Fibroblast of skin of right quadriceps (primary cell): ENCODE data around the gene TRAF3IP1.

Experiments used
- DNase-seq: peaks from one replicate; pipeline ENCODE4 v3.0.0-alpha.2; 2013

Gene TRAF3IP1

DNA sequence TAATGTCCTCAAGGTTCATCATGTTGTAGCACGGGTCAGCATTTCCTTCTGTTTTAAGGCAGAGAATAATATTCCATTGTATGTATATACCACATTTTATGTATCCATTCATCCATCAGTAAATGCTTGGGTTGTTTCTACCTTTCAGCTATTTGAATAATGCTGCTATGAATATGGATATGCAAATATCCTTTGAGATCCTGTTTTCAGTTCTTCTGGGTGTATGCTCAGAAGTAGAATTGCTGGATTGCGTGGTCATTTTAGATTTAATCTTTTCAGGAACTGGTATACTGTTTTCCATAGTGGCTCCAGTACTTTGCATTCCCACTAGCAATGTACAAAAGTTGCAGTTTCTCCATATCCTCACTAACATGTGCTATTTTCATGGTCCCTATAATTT is 93.0 kb downstream of the TRAF3IP1 start:
- DNase-seq = no peak

DNA sequence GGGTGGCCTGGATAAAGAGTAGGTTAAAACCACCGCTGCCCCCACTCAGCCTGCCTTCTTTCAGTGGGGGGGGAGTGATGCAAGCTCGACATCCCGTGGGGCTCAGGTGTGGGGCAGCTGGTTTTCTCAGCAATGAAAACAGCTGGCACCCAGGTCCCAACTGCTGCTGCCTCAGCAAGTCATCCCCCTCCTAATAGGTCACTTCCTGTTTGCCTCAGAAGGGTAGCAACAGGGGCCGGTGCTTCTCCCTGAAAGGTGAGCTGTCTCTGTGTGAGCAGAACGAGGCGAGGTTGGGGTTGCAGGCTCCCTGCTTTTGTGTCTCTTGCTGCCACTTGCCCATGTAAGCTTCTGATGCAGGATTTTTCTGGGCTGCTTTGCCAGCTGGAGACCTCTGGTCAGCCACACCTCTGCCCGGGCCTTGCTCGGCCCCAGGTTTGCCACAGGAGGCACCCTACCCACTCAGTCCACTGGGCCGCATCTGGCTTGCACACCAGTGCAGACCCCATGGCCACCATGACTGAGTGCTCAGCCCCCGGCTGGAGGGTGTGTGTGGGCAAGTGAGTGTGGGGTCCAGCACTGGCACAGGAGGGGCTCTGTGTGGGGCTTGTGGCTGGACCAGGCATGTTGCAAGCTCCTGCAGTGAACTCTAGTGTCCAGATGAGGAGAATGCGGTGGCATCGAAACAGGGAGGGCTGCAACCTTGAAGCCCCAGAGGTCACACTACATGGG is 94.9 kb downstream of the TRAF3IP1 start:
- no peak for DNase-seq

DNA sequence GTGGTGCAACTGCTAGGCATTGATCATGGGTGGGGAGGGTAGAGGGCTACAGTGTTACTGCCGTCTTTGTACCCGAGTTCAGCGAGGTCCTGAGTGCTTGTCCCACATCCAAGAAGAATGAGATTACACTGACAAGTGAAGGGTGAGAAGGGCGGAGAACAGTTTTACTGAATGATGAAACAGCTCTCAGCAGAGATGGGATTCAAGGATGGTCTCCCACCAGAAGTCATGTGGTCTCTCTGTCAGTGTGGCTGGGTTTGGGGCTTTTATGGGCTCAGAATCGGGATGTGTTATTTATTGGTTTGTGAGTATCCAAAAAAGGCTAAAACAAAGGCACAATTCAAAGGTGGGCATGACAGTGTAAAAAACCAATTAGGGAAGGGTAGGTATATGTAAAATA is 95.6 kb downstream of the TRAF3IP1 start:
- DNase-seq = no peak

DNA sequence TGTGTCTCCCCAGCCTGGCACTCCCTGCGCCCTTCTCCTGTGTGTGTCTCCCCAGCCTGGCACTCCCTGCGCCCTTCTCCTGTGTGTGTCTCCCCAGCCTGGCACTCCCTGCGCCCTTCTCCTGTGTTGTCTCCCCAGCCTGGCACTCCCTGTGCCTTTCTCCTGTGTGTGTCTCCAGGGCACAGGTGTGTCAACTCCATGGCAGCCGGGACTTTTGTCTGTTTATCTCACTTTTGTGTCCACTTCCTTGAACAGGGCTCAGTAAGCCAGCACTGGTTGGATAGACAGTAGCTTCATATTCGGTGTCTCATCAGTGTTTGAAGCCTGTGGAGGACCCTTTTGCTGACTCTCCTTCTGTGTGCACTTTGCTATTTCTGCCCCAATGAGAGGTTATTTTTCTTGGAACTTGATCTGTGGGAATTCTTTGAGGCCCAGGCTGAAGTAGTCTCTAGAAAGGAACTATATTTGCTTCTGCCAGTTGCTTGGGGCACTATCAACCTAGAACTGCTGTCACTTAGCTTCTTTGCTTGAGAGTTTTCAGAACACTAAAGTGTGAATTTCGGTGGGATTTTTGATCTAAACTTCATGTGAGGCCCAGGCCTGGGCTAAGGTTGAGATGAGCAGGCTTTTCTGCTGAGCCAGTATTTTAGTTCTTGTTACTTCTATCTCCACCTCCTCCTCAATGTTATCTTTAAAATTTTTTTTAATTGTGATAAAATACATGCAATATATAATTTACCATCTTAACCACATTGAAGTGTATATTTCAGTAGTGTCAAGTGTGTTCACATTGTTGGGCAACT is 98.1 kb downstream of the TRAF3IP1 start:
- no peak for DNase-seq

DNA sequence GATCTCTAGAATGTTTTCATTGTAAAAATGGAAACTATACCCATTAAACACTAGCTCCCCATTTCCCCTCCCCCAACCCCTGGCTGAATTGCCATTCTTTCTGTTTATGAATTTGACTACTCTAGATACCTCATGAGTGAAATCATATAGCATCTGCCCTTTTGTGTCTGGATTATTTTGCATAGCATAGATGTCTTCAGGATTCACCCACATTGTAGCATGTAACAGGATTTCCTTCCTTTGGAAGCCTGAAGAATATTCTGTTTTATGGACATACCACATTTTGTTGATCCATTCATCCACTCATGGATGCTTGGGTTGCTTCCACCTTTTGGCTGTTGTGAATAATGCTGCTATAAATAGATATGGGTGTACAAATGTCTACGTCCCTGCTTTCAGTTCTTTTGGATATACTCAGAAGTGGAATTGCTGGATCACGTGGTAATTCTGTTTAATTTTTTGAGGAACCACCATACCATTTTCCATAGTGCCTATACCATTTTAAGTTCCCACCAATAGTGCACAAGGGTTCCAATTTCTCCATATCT is 98.8 kb downstream of the TRAF3IP1 start:
- peak; percentile 24 for DNase-seq

DNA sequence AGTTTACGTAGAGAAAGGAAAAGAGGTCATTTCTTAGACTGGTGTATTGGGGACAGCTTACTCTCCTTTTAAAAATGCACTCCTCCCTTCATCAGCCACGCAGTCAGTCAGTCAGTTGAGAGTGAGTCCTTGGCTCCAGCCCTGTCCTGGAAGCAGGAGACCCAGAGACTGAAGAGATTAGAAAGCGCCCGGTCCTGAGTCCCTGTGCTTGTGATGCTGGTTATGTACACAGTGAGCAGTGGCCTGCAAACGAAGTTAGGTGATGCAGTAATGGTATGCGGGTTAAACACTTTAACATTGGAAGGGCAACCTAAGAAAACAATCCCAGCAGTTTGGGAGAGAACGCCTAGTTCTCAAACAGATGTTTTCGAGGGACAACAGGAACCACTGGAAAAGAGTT is 100.1 kb downstream of the TRAF3IP1 start:
- no peak for DNase-seq

DNA sequence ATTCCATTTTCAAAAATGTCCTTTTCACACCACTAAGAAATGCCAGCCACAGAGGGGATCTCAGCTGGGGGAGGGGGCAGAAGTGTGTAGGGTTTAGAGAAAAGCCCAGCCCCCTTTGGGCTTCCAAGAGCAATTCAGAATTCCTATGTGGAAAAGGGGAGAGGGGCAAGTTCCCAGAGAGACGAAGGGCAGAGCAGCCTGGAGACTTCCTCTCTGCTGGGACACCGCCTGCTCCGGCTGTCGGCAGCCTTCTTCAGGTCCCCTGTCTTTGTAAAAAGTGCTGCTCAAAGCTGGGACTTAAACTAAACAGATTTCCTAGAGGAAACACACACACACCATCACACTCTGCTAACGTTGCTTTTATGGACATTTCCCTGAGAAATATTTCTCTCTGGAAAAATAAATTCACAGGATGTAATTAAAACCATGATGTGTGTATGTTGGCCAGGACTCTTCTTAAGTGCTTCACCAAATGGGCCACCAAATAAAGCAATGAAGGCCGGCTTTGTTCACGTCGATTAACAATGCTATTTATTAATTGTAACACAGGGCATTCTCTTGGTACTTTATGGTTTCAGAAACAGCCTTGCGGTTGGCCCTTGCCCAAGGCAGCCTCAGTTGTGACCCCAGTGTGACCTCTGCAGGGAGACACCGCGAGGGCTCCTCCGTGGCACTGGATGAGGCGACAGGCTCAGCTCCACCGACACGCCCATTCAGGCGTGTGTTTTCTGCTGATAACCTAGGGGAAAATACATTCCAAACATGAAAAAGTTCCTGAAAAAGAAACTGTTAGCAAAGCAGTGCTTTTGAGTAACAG is 100.8 kb downstream of the TRAF3IP1 start:
- peak; percentile 30 for DNase-seq

DNA sequence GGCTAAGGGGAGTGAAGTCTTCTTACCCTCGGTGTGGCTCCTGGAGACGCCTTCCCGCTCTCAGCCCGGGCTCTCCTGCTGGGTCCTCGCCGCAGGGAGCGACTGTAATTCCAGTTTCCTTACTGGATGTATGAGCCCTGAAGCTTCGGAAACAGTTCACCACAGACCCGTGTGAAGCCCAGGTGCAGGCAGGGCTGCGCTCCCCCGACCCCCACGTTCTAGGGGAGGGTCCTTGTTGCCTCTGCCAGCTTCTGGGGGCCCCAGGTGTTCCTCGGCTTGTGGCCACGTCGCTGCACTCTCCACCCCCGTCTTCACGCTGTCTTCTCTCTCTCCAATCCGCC is 101.3 kb downstream of the TRAF3IP1 start:
- DNase-seq = no peak

DNA sequence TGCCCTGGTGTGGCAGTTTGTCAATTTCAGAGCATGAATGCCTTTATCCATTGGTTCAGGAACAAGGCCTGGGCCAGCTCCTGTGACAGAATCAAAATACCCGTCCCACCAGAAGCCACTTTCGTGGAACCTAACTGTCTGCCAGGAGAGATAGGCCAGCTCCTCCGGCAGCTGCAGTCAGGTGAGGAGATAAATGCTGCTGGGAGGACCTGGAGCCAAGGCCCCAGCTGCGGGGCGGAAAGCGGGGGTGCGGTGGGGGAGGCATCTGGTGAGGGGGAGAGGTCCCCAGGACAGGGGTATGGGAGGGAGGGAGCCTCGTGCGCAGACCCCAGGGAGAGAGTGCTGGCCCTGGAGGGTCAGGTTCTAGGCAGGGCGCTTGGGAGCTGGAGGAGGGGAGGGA is 102.0 kb downstream of the TRAF3IP1 start:
- DNase-seq = no peak

DNA sequence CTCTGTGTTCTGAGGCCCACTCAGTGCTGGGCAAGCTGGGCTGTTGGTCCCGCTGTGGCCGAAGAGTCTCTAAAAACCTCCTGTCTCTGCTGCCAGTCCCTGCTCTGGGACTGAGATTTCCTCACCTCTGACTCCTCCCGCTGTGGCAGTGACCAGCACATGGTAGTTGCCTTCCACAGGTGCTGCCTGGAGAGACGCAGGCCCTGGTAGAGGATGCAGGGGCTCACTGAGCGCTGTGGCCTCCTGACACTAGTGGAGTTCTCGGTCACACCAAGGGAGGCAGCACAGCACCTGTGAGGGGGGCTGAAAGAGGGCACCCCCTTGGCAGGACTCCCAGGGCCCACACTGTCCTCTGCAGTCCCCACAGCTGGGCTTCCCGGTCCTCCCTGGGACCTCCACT is 102.6 kb downstream of the TRAF3IP1 start:
- no peak for DNase-seq

DNA sequence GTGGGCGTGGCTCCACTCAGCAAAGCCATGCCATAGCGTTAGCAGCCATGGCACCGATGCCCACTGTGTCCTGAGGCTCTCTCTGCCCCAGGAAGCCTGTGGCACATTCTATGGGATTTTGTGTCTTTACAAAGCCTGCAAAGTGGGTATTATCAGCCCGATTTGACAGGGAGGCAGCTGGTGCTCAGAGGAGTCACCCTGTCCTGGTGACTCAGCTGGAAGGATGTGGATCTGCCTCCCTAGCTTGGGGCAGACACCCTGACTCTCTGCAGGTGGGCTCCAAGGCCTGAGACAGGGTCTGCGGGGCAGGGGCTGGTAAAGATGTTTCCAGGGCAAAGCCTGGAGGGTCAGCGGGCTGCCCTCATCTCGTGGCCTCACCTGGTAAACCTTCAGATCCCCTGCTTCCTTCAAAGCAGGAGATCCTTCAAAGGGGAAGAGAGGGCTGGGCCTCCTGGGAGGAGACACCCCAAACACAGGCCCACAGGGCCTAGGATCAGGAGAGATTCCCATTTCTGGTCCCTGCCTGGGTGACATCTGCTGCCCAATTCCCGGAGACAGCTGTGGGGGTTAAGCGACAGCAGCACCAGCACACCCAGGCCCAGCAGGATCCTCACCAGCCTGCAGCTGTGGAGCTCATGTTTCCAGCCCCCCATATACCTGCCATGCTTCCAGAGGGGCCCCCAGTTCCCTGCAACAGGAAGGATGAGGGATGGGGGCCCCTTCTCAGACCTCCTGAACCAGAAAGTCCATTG is 103.4 kb downstream of the TRAF3IP1 start:
- peak; percentile 38 for DNase-seq

DNA sequence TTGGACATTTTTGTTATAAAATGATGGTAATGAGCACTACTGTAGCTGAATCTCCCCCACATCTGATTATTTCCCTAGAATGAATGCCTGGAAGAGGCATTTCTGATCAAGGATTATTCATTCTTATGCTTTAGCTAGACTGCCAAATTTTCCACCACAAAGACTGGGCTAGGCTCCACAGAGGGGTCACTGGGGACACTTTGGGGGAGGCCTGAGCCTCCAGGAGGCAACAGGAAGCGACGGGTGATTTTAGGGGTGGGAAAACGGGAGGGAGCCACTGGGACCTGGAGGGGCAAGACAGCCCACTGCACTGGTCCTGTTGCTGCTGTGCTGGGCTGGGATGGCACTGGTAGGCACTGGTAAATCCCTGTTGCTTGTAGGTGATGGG is 104.0 kb downstream of the TRAF3IP1 start:
- peak; percentile 82 for DNase-seq

DNA sequence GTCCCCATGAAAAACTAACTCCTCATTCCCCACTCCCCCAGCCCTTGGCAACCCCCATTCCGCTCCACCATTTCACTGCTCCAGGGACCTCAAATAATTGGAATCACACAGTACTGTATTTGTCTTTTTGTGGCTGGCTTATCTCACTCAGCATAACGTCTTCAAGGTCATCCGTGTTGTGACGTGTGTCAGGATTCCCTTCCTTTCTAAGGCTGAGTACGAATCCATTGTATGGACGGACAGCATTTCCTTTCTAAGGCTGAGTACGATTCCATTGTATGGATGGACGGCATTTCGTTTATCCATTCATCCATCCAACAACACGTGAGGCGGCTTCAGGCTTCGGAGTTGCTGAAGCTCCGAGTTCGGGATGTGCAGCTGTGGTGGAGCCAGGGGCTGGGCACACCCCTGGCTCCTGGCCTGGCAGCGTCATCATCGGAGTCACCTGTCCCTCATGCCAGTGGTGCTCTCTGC is 105.2 kb downstream of the TRAF3IP1 start:
- no peak for DNase-seq

DNA sequence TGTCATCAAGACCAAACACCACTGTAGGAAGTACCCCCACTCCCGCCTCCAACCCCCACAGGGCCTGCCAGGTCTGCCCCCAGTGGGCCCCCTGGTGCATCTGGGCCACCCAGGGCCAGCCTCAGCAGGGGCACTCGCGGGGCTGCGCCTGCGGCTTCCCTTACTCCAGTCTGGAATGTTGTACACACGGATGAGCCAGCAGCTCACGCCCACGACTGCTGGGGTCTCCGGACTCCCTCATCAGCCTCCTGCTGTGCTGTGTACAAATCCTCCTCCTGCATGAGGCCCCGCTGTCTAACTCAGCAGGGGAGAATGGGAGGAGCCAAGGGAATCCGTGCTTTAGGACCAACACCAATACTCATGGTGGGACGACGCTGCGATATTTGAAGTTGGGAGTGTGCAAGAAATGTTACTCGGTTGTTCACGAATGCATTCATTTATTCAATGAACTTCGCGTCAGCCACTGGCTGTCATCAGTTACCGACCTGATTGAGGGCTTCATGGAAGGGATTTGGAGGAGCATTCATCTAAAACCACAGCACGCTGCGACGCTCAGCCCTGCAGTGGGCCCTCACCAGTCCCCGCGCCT is 105.8 kb downstream of the TRAF3IP1 start:
- DNase-seq = peak; percentile 93

DNA sequence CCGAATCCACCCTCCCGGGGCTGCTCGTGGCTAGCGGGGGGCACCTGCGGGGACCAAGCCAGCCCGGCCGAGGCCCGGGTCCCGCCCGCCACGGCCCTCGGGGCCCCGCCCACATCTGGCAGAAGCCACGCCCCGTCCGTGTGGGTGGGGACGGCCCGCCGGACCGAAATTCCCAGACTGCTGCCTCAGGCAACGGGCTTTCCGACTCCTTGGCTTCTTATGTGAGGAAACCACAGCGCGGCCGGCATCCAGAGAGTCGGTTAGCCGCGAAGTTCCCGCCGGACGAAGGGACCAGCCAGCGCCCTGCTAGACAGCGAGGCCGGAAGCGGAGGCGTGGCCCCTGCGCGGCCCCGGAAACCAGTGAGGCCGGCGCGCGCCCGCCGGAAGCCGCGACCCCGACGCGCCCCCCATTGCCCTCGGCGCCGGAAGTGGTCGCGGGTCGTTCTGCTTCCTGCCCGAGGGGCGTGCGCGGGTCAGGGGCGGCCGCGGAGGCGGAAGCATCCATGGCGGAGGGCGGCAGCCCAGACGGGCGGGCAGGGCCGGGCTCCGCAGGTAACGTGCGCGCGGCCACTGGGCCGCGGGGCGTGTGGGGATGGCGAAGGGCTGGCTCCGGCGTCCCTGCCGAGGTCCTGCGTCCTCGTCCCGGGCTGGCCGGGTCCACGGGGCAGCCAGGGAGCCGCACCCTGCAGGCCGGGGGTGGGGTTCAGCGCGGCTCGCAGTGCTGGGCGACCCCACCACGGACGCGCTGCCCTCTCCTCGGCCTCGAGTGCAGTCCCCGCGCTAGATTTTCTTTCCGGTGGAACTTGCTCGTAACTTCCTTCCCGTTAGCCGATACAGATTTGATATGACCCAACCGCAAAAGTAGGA is 106.5 kb downstream of the TRAF3IP1 start, which contains the start of gene ASB1:
Gene ASB1 (plus strand): TSS at position 360 of the 867 bp plus-strand sequence. CDS start 144 bp downstream, at position 504.
- DNase-seq = peak; percentile 84

DNA sequence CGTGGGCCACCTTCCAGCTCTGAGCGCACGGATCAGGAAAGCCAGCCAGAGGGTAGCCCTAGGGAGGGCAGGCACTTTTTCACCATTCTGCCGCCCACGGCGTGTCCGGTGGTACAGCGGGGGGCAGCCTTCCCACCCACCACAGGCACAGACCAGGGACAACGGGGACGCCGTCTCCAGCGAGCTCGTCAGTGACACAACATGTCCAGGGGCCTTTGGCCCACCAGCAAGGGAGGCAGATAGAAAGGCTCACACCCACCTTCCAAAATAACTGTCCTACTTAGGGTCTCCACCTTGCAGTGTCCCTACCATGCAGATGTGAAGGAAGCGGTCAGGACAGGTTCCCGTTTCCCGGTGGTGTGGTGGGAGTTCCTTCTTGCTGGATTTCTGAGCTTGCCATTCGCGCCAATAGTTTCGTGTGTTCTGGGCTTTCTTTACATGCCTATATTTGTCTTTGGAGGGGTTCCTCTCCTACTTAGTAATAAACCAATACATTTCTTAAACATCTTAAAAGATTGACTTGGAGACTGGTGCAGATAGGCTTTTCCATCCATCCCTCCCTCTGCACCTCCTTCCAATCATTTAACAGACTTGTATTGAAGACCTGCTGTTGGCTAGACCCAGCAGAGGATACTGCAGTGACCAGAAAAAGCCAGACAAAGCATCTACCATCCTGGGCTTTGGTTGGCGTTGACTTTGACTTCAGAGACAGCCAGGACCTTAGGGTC is 107.3 kb downstream of the TRAF3IP1 start:
- no peak for DNase-seq

DNA sequence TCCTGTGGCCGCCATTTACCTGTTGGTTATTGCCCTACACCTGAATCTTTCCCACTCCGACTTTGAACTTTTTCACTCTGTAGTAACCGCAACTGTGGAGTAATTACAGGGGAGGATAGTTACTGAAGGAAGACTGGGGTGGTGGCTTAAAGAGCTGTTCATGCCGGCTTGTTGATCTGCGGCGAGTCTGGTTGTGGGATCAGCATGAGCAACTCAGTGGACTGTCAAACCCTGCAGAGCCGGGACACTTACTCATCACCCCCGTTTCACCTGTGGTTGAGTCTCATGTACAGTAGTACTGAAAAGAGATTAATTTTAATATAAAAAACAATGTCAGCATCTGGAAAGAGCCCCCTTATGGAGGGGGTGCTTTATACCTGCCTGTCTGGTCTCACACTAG is 108.5 kb downstream of the TRAF3IP1 start:
- no peak for DNase-seq

DNA sequence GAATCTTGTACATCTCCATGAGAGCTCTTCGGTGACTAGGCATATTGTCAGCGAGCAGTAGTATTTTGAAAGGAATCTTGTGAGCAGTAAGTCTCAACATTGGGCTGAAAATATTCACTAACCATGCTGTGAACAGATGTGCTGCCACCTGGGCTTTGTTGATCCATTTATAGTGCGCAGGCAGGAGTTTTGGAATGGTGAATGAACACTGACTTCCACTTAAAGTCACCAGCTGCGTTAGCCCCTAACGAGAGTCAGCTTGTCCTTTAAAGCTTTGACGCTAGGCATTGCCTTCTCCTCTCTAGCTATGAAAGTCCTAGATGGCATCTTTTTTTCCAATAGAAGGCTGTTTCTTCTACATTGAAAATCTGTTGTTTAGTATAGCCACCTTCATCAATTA is 110.5 kb downstream of the TRAF3IP1 start:
- no peak for DNase-seq

DNA sequence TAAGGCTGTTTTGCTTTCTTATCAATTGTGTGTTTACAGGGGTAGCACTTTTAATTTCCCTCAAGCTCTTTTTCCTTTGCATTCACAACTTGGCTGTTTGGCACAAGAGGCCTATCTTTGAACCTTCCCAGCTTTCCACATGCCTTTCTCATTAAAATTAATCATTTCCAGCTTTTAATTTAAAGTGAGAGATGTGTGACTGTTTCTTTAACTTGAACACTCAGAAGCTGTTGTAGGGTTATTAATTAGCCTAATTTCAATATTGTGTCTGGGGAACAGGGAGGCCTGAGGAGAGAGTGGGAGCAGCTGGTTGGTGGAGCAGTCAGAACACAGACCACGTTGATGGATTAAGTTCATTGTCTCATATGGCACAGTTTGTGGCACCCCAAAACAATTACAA is 111.1 kb downstream of the TRAF3IP1 start:
- DNase-seq = no peak

DNA sequence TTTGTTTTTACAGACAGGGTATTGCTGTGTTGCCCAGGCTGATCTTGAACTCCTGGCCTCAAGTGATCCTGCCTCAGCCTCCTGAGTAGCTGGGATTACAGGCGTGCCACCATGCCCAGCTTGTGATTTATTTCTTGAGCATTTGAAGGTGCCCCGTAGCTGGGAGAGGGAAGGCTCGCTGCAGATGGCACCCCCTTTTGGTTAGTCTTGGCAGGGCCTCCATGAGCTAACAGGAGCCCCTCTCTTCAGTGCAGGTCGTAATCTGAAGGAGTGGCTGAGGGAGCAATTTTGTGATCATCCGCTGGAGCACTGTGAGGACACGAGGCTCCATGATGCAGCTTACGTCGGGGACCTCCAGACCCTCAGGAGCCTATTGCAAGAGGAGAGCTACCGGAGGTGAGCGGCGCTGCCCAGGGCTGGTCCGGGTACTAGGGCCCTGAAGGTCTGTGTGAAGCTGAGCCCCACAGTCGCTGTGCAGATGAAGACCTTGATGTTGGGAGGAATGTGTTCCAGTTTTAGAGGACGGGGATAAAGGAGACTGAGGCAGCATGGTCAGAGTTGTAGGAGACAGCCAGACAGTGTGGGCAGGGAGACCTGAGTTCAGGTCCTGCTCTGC is 113.1 kb downstream of the TRAF3IP1 start:
- no peak for DNase-seq
